Measurements from ENCODE around the gene TRAFD1.

The TRAFD1 gene

GRCh38 chr12:112170376-112170775, 45.0 kb downstream of the TRAFD1 start:
- peaks cover 9% of the 10 kb centered on the region; the same call in 1 of the 2 replicates for H3K36me3 ChIP-seq (ENCODE audit: low read depth)
- no peak for DNase-seq (ENCODE audit: low spot score)

GRCh38 chr12:112170971-112171596, 45.7 kb downstream of the TRAFD1 start:
- Histone ChIP-seq H3K4me1 (ENCODE audit: insufficient read depth, poor library complexity, severe bottlenecking) (no peaks in the 10 kb centered on the region), H3K27me3 (ENCODE audit: insufficient read depth, poor library complexity, severe bottlenecking) (no peaks in the 10 kb centered on the region), H3K36me3 (ENCODE audit: low read depth) (peaks cover 9% of the 10 kb centered on the region; the same call in 1 of the 2 replicates), H3K27ac (ENCODE audit: poor library complexity, severe bottlenecking) (no peak overlapping the region), H3K4me3 (ENCODE audit: severe bottlenecking) (no peak overlapping the region), H3K9me3 (ENCODE audit: severe bottlenecking) (no peaks in the 10 kb centered on the region)
- no peak for DNase-seq (ENCODE audit: low spot score)
- no peak for ATAC-seq (ENCODE audit: low read depth)
- TF ChIP-seq CTCF (IDR thresholded peaks at IDR 0.05; ENCODE audit: poor library complexity, severe bottlenecking), result no peak

More at GRCh38 chr12:112170376-112170775, 45.0 kb downstream of the TRAFD1 start:
- TF ChIP-seq CTCF (IDR thresholded peaks at IDR 0.05; ENCODE audit: poor library complexity, severe bottlenecking), result peak; percentile 53
- Histone ChIP-seq H3K27ac (ENCODE audit: poor library complexity, severe bottlenecking) (no peak overlapping the region), H3K9me3 (ENCODE audit: severe bottlenecking) (no peaks in the 10 kb centered on the region), H3K4me3 (ENCODE audit: severe bottlenecking) (no peak overlapping the region), H3K27me3 (ENCODE audit: insufficient read depth, poor library complexity, severe bottlenecking) (no peaks in the 10 kb centered on the region), H3K4me1 (ENCODE audit: insufficient read depth, poor library complexity, severe bottlenecking) (no peaks in the 10 kb centered on the region)
- peak; percentile 51; the same call in 1 of the 3 replicates for ATAC-seq (ENCODE audit: low read depth)

GRCh38 chr12:112172556-112173324, 47.4 kb downstream of the TRAFD1 start:
- no peaks in the 10 kb centered on the region for H3K27me3 ChIP-seq (ENCODE audit: insufficient read depth, poor library complexity, severe bottlenecking)
- H3K4me1 ChIP-seq (ENCODE audit: insufficient read depth, poor library complexity, severe bottlenecking), result no peaks in the 10 kb centered on the region
- H3K4me3 ChIP-seq (ENCODE audit: severe bottlenecking), result no peak overlapping the region
- H3K9me3 ChIP-seq (ENCODE audit: severe bottlenecking), result no peaks in the 10 kb centered on the region
- no peak overlapping the region for H3K27ac ChIP-seq (ENCODE audit: poor library complexity, severe bottlenecking)
- no peak for TF ChIP-seq CTCF (IDR thresholded peaks at IDR 0.05; ENCODE audit: poor library complexity, severe bottlenecking)
- no peak for ATAC-seq (ENCODE audit: low read depth)
- DNase-seq (ENCODE audit: low spot score), result no peak
- peaks cover 9% of the 10 kb centered on the region; the same call in 1 of the 2 replicates for H3K36me3 ChIP-seq (ENCODE audit: low read depth)

GRCh38 chr12:112175361-112176155, 50.2 kb downstream of the TRAFD1 start:
- Histone ChIP-seq H3K36me3 (ENCODE audit: low read depth) (peaks cover 18% of the 10 kb centered on the region; the same call in 1 of the 2 replicates), H3K27me3 (ENCODE audit: insufficient read depth, poor library complexity, severe bottlenecking) (no peaks in the 10 kb centered on the region), H3K4me3 (ENCODE audit: severe bottlenecking) (no peak overlapping the region), H3K27ac (ENCODE audit: poor library complexity, severe bottlenecking) (no peak overlapping the region), H3K9me3 (ENCODE audit: severe bottlenecking) (no peaks in the 10 kb centered on the region), H3K4me1 (ENCODE audit: insufficient read depth, poor library complexity, severe bottlenecking) (no peaks in the 10 kb centered on the region)
- no peak for DNase-seq (ENCODE audit: low spot score)
- no peak for TF ChIP-seq CTCF (IDR thresholded peaks at IDR 0.05; ENCODE audit: poor library complexity, severe bottlenecking)
- no peak for ATAC-seq (ENCODE audit: low read depth)
